Activated CD4-positive, alpha-beta T cell treated with anti-CD3 and anti-CD28 coated beads for 48 hours (primary cell): Measurements from ENCODE around the gene SRP14.
"Not testable (repeated sequence)": the region's sequence is repeated elsewhere in the genome, so short reads cannot be mapped to it uniquely, and the experiment has no call there.

Source experiments
- DNase-seq: peaks from one replicate; pipeline ENCODE4 v3.0.0-alpha.2; 2020

Gene SRP14

GRCh38 chr15:40048926-40049475 lies 10.0 kb upstream of the SRP14 start:
- no peak for DNase-seq

DNA sequence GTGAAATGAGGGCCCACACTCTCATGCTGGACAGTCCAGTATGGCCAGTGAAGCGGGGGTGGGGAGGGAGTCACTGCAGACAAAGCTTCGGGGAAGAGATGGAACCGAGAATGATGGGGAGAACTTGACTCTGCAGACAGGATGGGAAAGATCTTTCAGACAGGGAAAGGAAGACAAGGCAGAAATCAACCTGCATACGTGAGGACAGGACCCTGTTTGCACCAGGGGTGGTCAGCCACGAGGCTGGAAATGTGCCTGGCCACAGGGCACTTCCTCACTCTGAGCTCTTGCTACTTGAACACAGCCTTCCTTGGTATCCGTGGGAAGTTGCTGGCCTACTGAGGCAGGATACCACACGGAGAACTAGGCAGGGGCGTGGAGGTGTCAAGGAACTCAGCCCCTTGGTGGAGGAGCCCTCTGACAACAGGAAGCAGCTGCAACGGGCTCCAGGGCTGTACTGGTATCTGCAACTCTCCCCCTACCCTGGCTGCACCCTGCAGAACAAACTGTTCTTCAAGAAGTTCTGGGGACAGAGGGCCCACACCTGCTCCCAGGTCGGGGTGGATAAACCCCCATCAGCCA lies 9.3 kb upstream of the SRP14 start:
- DNase-seq, result peak; percentile 34

GRCh38 chr15:40047415-40048210 lies 8.6 kb upstream of the SRP14 start:
- peak; percentile 83 for DNase-seq

DNA sequence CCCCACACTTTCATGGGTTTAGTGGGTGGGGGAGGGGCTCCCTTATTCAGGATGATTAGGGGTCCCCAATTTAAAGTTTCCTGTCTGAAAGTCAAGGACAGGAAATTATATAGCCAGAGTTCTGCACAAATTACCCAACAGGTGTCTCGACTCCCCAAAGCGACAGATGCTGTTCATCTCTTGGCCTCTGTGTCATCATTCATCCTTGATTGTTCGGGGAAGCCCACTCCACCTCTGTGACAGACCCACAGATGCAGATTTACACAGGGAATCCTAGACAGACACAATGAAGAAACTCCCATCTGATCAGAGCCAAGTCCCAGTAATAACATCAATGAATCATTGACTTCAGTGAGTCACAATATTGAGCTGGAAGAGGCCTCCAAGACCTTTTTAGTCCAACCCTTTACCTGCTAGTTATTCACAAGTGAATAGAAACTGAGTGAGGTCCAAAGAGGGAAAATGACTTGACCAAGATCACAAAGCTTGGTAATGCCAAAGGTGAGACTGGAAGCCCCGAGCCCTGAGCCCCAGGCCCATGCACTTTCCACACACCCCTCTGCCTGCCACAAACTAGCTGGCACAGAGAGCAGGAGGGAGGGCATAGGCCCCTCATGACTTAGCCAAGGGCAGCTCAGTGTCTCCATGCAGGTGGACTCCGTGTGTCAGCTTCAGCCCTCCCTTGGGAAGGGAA lies 7.9 kb upstream of the SRP14 start:
- DNase-seq, result peak; percentile 31

GRCh38 chr15:40045572-40046217 lies 6.7 kb upstream of the SRP14 start:
- peak; percentile 18 for DNase-seq

DNA sequence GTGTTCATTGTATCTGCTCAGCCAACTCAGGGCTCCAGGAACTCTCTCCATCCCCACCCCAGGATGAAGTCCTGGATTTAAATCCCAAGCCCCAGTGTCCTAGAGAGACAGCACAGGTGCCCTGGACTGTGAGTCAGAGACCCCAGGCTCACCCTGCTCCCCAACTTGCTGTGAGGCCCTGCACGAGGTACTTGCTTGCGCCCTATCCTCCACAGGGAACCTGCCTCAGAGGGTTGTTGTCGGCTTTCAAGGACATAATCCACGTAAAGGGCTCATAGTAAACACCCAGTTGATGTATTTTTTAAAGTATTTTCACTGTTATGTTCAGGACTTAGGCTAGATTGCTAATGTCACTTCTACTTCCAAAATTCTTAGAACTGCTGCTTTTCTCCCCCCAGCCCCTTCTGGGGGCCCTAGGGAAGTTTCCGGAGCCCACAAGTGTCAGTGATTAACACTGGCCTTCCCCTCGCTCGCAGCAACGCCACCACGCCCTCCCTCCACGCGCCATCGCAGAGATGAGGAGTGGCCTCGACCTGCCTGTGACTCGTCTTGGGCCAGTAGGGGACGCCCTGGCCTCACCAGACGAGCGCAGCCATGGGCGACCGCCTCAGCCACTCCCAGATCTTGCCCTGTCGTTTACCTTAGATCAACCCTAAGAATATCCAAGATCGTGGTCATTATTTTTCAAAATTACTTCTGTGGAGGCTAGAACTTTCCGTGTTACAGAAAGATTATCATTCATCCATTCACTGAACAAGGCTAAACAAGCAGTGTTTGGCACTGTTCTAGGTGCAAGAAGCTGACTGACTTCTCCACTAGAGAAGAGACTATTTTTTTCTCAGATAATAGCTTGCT lies 6.0 kb upstream of the SRP14 start:
- DNase-seq, result peak; percentile 91

DNA sequence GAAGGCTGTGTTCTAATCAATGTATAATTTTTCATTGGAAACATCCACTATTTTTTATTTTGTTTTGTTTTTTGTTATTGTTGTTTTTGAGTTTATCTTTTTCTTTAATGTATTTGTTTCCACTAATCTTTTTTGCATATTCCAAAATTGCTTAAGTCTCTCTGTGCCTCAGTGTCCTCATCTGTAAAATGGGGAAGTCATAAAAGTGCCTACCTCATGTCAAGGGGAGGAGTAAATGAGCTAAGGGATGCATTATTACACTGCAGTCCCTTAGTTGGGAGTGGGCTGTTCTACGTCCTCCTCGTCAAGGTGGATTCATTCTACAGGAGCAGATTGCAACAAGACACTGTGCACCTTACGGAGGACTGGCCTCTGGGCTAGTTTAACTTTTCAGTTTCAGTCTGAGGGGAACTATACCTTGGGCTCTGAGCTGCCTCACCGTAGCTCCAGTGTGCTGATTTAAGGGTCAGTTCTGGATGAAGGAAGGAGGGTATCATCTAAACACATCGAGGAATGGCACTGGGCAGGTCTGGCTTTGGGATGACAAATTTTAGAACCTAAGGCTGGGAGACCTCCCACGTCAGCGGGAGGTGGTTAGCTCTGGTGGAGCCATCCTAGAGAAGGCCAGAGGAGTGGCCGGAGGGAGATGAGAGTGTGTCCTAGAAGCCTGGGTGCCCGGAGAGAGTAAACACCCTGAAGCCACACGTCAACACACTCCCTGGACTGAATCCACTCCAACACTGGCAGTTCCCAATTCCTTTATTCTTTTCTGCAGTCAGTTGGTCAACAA lies 5.1 kb upstream of the SRP14 start:
- no peak for DNase-seq

GRCh38 chr15:40042791-40043320 lies 3.9 kb upstream of the SRP14 start:
- DNase-seq, result no peak

DNA sequence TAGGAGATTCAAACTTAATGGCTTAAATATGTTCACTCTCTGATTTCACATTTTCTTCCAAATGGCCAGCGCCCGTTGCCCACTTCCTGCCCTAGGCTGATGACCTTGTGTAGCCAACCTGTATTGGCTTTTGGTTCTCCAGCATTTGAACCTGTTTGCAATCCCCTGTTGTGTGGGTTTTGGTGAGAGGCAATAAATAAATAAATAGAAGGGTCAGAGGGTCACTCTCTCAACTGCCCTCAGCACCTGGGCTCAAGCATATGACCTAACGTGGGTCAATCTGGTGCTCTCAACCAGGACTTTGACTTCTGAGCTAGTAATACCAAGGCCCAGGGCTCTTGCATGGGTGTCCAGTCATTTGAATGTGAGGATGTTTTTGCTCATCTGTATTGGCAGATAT lies 1.8 kb upstream of the SRP14 start:
- no peak for DNase-seq

- DNase-seq, result no peak
Measured at GRCh38 chr15:40040293-40040635, 1.3 kb upstream of the SRP14 start.

- DNase-seq, result peak; percentile 15
Measured at GRCh38 chr15:40038275-40038637, 725 bp downstream of the SRP14 start.

GRCh38 chr15:40037721-40038120 lies 1.3 kb downstream of the SRP14 start:
- no peak for DNase-seq

GRCh38 chr15:40035182-40035581 lies 3.8 kb downstream of the SRP14 start:
- not testable (repeated sequence) for DNase-seq

DNA sequence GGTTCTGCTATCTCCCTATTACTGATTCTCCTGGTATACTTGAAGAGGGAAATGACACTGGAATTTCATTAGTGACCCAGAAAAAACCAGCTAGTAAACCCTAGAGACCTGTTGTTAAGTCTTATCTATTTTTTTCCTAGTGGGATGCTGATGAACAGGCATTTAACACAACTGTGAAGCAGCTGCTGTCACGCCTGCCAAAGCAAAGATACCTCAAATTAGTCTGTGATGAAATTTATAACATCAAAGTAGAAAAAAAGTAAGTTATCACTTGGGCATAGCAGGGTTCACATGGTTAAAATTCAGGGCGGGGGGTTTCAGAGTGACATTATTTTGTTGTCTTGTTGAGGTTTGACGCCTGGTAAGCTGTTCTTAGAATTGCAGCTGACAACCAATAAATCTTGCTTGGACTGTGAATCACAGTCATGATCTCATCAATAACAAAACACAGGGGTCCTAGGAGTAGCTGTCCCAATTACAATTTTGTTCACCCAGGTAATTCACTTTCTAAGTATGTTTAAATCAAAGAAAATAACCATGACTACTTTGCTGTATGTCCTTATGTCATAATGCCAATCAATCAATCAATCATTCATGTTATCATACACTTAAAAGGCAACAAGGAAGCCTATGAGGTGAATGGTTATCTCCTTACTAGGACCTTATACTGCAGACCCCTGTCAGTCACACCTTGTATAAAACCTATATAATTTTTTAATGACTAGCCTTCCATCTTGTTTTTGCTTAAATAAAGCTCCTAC lies 4.6 kb downstream of the SRP14 start:
- DNase-seq, result no peak

DNA sequence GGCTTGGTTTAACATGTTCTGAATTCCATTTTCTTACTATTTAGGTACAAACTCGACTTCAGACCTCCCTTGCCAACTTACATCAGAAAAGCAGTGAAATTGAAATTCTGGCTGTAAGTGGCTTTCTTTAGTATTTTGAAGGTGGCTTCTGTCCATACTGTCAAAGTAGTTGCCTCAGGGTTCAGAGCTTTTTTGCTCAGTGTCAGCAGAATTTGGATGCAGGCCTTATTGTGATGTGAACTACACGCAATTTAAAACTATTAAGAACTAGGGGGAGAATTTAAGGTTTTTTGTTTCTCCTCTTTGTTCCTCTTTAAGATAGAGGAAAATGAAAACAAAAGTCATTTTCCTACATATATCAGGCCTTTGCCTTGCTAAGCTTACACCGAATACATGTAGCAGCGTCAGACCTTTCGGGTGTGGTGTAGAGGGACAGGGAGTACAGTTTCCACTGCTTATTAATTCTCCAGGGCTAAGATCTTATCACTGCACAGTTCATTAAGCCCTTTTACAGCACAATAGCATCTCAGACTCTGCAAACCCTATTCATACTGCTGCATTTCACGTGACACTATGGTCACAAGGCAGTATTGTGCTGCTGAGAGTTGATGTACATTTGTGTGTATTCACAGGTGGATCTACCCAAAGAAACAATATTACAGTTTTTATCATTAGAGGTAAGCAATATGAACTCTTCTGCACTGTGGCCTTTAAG lies 6.7 kb downstream of the SRP14 start:
- no peak for DNase-seq

- no peak for DNase-seq
Measured at GRCh38 chr15:40031300-40031699, 7.7 kb downstream of the SRP14 start.

- DNase-seq, result peak; percentile 45
Measured at GRCh38 chr15:40029979-40030893, 8.7 kb downstream of the SRP14 start.

- DNase-seq, result no peak
Measured at GRCh38 chr15:40028853-40029252, 10.1 kb downstream of the SRP14 start.

DNA sequence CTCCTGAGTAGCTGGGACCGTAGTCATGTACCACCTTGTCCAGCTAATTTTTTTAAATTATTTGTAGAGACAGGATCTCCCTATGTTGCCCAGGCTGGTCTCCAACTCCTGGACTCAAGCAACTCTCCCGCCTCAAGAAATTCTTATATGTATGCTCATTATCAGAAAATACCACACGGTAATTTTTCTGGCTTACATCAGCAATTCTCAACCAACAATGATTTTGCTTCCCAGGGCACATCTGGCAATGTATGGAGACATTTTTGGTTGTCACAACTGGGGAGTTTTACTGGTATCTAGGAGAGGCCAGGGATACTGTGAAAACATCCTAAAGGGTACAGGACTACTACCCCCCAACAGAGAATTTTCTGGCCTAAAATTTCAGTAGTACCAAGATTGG lies 10.8 kb downstream of the SRP14 start:
- DNase-seq, result no peak
